Memory B cell (primary cell): ENCODE results near the gene OR13H1.
"Not testable (repeated sequence)": the region's sequence is repeated elsewhere in the genome, so short reads cannot be mapped to it uniquely, and the experiment has no call there.

ENCODE experiments used
- ATAC-seq: fragments of 150-1000 bp; cut with Tn5 transposase; 2 replicates; pipeline ENCODE4 v1.10.0; 2021; ENCODE audit warnings: low read depth, mild to moderate bottlenecking, moderate library complexity
- DNase-seq, 2 donors: peaks; one replicate each; pipeline ENCODE4 v3.0.0; 2022; ENCODE audit warnings: low spot score in 2 of 2
- H3K27ac Mint-ChIP-seq: one replicate; pipeline ENCODE4 v1.8.0; 2022; ENCODE audit warnings: mild to moderate bottlenecking, moderate library complexity, mixed read lengths
- H3K27me3 Mint-ChIP-seq: one replicate; pipeline ENCODE4 v1.8.0; 2022; ENCODE audit warnings: mixed read lengths
- H3K36me3 Mint-ChIP-seq: one replicate; pipeline ENCODE4 v1.8.0; 2022; ENCODE audit warnings: mild to moderate bottlenecking, mixed read lengths
- H3K4me1 Mint-ChIP-seq: one replicate; pipeline ENCODE4 v1.8.0; 2022; ENCODE audit warnings: mixed read lengths
- H3K4me3 Mint-ChIP-seq: one replicate; pipeline ENCODE4 v1.8.0; 2022; ENCODE audit warnings: mild to moderate bottlenecking, moderate library complexity, mixed read lengths
- H3K9me3 Mint-ChIP-seq: one replicate; pipeline ENCODE4 v1.8.0; 2022; ENCODE audit warnings: mixed read lengths

Gene OR13H1

DNA sequence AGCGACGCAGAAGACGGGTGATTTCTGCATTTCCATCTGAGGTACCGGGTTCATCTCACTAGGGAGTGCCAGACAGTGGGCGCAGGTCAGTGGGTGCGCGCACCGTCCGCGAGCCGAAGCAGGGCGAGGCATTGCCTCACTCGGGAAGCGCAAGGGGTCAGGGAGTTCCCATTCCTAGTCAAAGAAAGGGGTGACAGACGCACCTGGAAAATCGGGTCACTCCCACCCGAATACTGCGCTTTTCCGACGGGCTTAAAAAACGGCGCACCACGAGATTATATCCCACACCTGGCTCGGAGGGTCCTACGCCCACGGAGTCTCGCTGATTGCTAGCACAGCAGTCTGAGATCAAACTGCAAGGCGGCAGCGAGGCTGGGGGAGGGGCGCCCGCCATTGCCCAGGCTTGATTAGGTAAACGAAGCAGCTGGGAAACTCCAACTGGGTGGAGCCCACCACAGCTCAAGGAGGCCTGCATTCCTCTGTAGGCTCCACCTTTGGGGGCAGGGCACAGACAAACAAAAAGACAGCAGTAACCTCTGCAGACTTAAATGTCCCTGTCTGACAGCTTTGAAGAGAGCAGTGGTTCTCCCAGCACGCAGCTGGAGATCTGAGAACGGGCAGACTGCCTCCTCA lies 35.0 kb downstream of the OR13H1 start:
- not testable (repeated sequence) for H3K4me3 Mint-ChIP-seq, DNase-seq, H3K36me3 Mint-ChIP-seq, H3K27ac Mint-ChIP-seq, H3K4me1 Mint-ChIP-seq, H3K27me3 Mint-ChIP-seq, H3K9me3 Mint-ChIP-seq, ATAC-seq

DNA sequence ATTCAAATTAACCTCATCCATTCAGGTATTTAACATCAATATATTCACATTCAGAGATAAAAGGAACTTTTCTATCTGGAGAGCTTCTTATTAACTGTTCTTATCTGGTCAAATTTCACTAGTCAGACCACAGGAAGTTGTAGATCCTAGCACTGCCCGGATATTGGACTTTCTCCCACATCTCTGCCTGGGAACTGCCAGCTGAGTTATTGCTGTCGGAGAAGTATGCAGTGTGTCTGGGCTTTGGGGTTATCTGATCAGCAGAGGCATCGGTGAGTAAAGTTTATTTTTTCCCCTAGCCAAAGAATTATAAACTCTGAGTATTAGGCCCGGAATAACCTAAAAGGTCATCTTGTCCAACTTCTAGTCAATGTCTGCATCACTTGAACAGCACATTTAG lies 45.1 kb downstream of the OR13H1 start:
- no peak overlapping the region for H3K27ac Mint-ChIP-seq
- DNase-seq = no peak
- no peaks in the 10 kb centered on the region for H3K27me3 Mint-ChIP-seq
- no peak for ATAC-seq
- no peaks in the 10 kb centered on the region for H3K9me3 Mint-ChIP-seq
- no peaks in the 10 kb centered on the region for H3K36me3 Mint-ChIP-seq
- no peak overlapping the region for H3K4me3 Mint-ChIP-seq
- no peaks in the 10 kb centered on the region for H3K4me1 Mint-ChIP-seq
